ENCODE data around the gene ZFAND6.
"Not testable (repeated sequence)": the region's sequence is repeated elsewhere in the genome, so short reads cannot be mapped to it uniquely, and the experiment has no call there.

The ZFAND6 gene

GRCh38 chr15:80019168-80019745 lies 40.2 kb upstream of the ZFAND6 start:
- no peak for TF ChIP-seq CTCF (IDR thresholded peaks at IDR 0.05; ENCODE audit: borderline replicate concordance, insufficient read depth, low read depth, low read length)
- H3K4me3 ChIP-seq (ENCODE audit: low read depth, low read length): peak overlapping the region; percentile 27

- not testable (repeated sequence) for H3K4me3 ChIP-seq (ENCODE audit: low read depth, low read length)
Observed at GRCh38 chr15:80020149-80020548, 39.3 kb upstream of the ZFAND6 start.

GRCh38 chr15:80020731-80021130 lies 38.7 kb upstream of the ZFAND6 start:
- TF ChIP-seq CTCF (IDR thresholded peaks at IDR 0.05; ENCODE audit: borderline replicate concordance, insufficient read depth, low read depth, low read length): no peak
- no peak overlapping the region for H3K4me3 ChIP-seq (ENCODE audit: low read depth, low read length)

GRCh38 chr15:80026310-80026709 lies 33.2 kb upstream of the ZFAND6 start:
- H3K4me3 ChIP-seq (ENCODE audit: low read depth, low read length): no peak overlapping the region
- TF ChIP-seq CTCF (IDR thresholded peaks at IDR 0.05; ENCODE audit: borderline replicate concordance, insufficient read depth, low read depth, low read length): no peak

GRCh38 chr15:80026754-80027153 lies 32.7 kb upstream of the ZFAND6 start:
- H3K4me3 ChIP-seq (ENCODE audit: low read depth, low read length): no peak overlapping the region
- no peak for TF ChIP-seq CTCF (IDR thresholded peaks at IDR 0.05; ENCODE audit: borderline replicate concordance, insufficient read depth, low read depth, low read length)

GRCh38 chr15:80028937-80029336 lies 30.5 kb upstream of the ZFAND6 start:
- TF ChIP-seq CTCF (IDR thresholded peaks at IDR 0.05; ENCODE audit: borderline replicate concordance, insufficient read depth, low read depth, low read length): no peak
- no peak overlapping the region for H3K4me3 ChIP-seq (ENCODE audit: low read depth, low read length)

- H3K4me3 ChIP-seq (ENCODE audit: low read depth, low read length): no peak overlapping the region
- TF ChIP-seq CTCF (IDR thresholded peaks at IDR 0.05; ENCODE audit: borderline replicate concordance, insufficient read depth, low read depth, low read length): no peak
Observed at GRCh38 chr15:80031841-80032240, 27.6 kb upstream of the ZFAND6 start.

GRCh38 chr15:80034629-80035028 lies 24.8 kb upstream of the ZFAND6 start:
- H3K4me3 ChIP-seq (ENCODE audit: low read depth, low read length): no peak overlapping the region
- TF ChIP-seq CTCF (IDR thresholded peaks at IDR 0.05; ENCODE audit: borderline replicate concordance, insufficient read depth, low read depth, low read length): no peak
